Right atrium auricular region (tissue), 2 donors: ENCODE results near the gene ITPR3. TPM values are rescaled to one million over a fixed set of nuclear protein-coding genes. Genes with fewer than 3 reads are reported as not detected.

Experiments
- DNase-seq: peaks from one replicate; pipeline ENCODE4 v3.0.0-alpha.2; 2019; ENCODE audit warnings: low spot score
- H3K27ac ChIP-seq, 2 donors: fragments of 200-600 bp; sonication (generic); 1 replicate in 1 of 2; 2 replicates in 1 of 2; pipeline ENCODE4 v1.5.1; 2016 to 2019
- H3K27me3 ChIP-seq, 2 donors: fragments of 200-600 bp; sonication (generic); one replicate each; pipeline versions ENCODE4 v1.5.1 to v1.6.0; 2017 to 2019
- H3K36me3 ChIP-seq: fragments of 200-600 bp; sonication (generic); one replicate; pipeline ENCODE4 v1.5.1; 2016
- H3K4me1 ChIP-seq, 2 donors: fragments of 200-600 bp; sonication (generic); one replicate each; pipeline versions ENCODE4 v1.5.1 to v1.6.0; 2017 to 2019
- H3K4me3 ChIP-seq, 2 donors: fragments of 200-600 bp; sonication (generic); 1 replicate in 1 of 2; 2 replicates in 1 of 2; pipeline ENCODE4 v1.5.1; 2017 to 2019; ENCODE audit warnings: mild to moderate bottlenecking in 1 of 2, moderate library complexity in 1 of 2
- H3K9me3 ChIP-seq, 2 donors: fragments of 200-600 bp; sonication (generic); one replicate each; pipeline ENCODE4 v1.5.1; 2019
- total RNA-seq, 2 donors: library from RNA; depleted of rRNA; stranded (reverse); fragments of >200 nt; gene quantifications; one replicate each; pipeline ENCODE4 v1.1.0, GENCODE V29; 2016
- TF ChIP-seq, protein P1 (sequence below), 2 donors: fragments of 200-600 bp; sonication (generic); IDR thresholded peaks; one replicate each; pipeline ENCODE4 v1.5.1; 2019; ENCODE audit warnings: antibody characterized with exemption in 2 of 2

The ITPR3 gene
- total RNA-seq, 2 donors from 2014 or later: 6.2 to 17.7 TPM

DNA sequence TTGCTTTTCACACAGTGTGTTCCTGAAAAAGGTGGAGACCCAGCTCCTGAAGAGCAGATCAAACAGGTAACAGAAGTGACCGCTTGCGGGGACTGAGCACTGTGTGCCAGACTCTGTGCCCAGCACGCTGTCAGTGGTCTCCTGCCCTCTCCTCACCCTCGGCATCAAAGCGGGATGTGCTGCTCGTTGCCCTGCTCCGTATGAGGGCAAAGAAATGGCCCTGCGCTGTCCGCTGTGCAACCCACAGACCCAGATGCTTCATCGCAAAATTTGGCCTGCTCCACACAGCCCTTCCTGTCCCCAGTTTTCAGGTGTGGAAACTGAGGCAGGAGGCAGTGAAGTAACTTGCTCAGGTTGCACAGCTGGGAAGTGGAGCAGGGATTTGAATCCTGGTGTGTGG, 76.7 kb downstream of the ITPR3 start:
- Histone ChIP-seq H3K4me3 (no peak overlapping the region), H3K9me3 (no peaks in the 10 kb centered on the region), H3K27me3 (no peaks in the 10 kb centered on the region), H3K4me1 (peaks cover 0 to 75% of the 10 kb centered on the region in 2 donors), H3K36me3 (peaks cover 42% of the 10 kb centered on the region), H3K27ac (peak overlapping the region; percentile 85 to 87)
- no peak for DNase-seq
- TF ChIP-seq, protein P1, sequence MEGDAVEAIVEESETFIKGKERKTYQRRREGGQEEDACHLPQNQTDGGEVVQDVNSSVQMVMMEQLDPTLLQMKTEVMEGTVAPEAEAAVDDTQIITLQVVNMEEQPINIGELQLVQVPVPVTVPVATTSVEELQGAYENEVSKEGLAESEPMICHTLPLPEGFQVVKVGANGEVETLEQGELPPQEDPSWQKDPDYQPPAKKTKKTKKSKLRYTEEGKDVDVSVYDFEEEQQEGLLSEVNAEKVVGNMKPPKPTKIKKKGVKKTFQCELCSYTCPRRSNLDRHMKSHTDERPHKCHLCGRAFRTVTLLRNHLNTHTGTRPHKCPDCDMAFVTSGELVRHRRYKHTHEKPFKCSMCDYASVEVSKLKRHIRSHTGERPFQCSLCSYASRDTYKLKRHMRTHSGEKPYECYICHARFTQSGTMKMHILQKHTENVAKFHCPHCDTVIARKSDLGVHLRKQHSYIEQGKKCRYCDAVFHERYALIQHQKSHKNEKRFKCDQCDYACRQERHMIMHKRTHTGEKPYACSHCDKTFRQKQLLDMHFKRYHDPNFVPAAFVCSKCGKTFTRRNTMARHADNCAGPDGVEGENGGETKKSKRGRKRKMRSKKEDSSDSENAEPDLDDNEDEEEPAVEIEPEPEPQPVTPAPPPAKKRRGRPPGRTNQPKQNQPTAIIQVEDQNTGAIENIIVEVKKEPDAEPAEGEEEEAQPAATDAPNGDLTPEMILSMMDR (IDR thresholded peaks at IDR 0.05): no peak

DNA sequence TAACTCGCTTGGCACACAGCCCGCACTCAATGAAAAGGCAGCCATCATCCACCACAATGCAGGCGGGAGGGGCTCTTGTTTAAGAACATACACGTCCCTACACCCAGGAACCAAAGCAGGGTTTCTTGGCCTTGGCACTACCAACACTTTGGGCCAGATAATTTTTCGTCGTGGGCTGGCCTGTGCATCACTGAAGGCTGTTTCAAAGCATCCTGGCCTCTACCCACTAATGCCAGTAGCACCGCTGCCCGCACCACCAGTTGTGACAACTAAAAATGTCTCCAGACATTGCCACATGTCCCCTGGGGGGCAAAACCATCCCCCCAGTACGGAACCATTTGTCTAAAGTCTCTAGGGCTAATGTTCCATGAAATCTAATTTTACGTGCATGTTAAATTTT, 77.4 kb downstream of the ITPR3 start:
- Histone ChIP-seq H3K27me3 (no peaks in the 10 kb centered on the region), H3K4me3 (no peak overlapping the region), H3K4me1 (peaks cover 0 to 68% of the 10 kb centered on the region in 2 donors), H3K9me3 (no peaks in the 10 kb centered on the region), H3K36me3 (peaks cover 42% of the 10 kb centered on the region), H3K27ac (no peak overlapping the region)
- TF ChIP-seq, protein P1 (IDR thresholded peaks at IDR 0.05): no peak
- DNase-seq: no peak

DNA sequence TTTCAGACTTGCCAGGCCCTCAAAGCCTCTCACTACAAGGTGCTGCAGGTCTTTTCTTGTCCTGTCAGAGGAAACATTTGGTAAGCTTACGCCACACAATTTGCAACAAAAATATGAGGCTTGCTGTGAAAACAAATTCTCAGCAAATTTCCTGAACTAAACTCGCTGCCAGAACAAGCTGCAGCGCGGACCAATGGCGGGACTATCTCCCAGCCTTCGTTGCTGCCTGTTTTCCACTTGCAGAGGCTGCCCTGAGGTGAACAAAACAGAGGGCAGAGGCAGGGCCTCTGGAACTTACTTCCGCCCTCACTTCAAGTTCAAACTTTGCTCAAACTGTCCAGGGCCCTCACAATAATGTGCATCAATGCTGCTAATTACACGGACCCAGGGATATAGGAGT, 78.0 kb downstream of the ITPR3 start:
- Histone ChIP-seq H3K9me3 (no peaks in the 10 kb centered on the region), H3K4me3 (no peak overlapping the region), H3K27ac (no peak overlapping the region), H3K4me1 (peaks cover 0 to 62% of the 10 kb centered on the region in 2 donors), H3K36me3 (peaks cover 42% of the 10 kb centered on the region), H3K27me3 (no peaks in the 10 kb centered on the region)
- TF ChIP-seq, protein P1 (IDR thresholded peaks at IDR 0.05): no peak
- DNase-seq: no peak

DNA sequence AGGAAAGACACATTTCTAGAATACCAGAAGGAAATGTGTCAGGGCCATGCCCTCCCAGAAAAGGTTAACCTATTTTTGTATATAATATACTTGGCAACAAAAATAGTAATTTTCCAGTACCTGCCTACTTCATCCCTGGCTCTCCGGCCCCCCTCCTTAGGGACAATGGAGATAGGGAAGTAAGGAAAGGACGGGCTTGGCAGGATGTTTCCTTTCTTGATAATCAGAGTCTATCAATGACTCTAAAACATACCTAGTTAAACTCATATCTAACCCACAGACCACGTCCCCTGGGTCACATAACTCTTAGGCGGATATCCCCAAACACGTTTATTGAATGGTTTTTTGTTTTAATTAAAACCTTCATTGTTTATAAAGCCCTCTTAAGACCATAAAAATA, 78.6 kb downstream of the ITPR3 start:
- DNase-seq: no peak
- H3K36me3 ChIP-seq: peaks cover 42% of the 10 kb centered on the region

DNA sequence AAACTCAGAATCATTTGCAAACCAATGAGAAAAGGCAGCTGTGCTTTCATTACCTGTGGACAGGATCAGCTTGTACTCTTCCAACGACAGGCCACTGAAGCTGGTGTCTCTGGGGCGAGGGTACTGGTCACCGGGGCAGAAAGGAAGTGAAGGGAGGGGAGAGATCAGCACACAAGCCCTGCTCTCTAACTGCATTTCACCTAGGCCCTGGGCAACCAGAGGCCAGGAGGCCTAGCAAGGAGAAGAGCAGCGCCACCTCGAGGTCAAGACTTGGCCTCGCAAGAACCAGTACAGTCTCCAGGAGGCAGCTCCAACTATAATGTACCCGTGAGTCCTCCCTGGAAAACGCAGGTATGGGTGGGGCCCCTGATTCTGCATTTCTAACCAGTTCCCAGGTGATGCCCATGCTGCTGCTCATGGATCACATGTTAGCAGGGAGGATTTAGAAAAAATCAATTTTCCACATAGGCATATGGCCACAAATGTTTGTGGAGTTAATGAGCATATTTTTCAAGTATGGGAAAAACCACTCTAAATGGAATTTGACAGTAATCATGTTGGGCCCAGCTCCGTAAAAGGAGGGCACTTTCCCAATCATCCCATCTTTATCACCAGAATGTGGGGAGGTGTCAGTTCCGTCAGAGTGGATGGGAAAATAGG, 79.4 kb downstream of the ITPR3 start:
- peaks cover 35% of the 10 kb centered on the region for H3K36me3 ChIP-seq
- peak overlapping the region in 1 of 2 donors; percentile 7 for H3K27ac ChIP-seq
- H3K9me3 ChIP-seq: no peaks in the 10 kb centered on the region
- H3K27me3 ChIP-seq: no peaks in the 10 kb centered on the region
- H3K4me1 ChIP-seq: peaks cover 0 to 48% of the 10 kb centered on the region in 2 donors
- TF ChIP-seq, protein P1 (IDR thresholded peaks at IDR 0.05): peak; percentile 60 to 73
- no peak overlapping the region for H3K4me3 ChIP-seq
- peak; percentile 69 for DNase-seq

More for the DNA sequence above, 78.6 kb downstream of the ITPR3 start:
- Histone ChIP-seq H3K9me3 (no peaks in the 10 kb centered on the region), H3K27ac (no peak overlapping the region), H3K4me1 (peaks cover 0 to 56% of the 10 kb centered on the region in 2 donors), H3K4me3 (no peak overlapping the region), H3K27me3 (no peaks in the 10 kb centered on the region)
- TF ChIP-seq, protein P1 (IDR thresholded peaks at IDR 0.05): no peak
